ENCODE results near the gene TOM1L2. TPM values are rescaled to one million over a fixed set of nuclear protein-coding genes. Genes with fewer than 3 reads are reported as not detected.
A peak's percentile ranks its signal among the peaks of the same experiment; 100 is the strongest.
"Not testable (repeated sequence)": the region's sequence is repeated elsewhere in the genome, so short reads cannot be mapped to it uniquely, and the experiment has no call there.

The TOM1L2 gene
- total RNA-seq, 1 donor from 2014 or later, result 100 TPM

GRCh38 chr17:17971431-17972125 lies 622 bp downstream of the TOM1L2 start:
- peak; percentile 78 for DNase-seq (ENCODE audit: low read depth)

- DNase-seq (ENCODE audit: low read depth), result no peak
These were observed 1.3 kb downstream of the TOM1L2 start for GRCh38 chr17:17970699-17971430.

GRCh38 chr17:17966399-17966798 lies 5.8 kb downstream of the TOM1L2 start:
- DNase-seq (ENCODE audit: low read depth), result no peak

- DNase-seq (ENCODE audit: low read depth), result no peak
These were observed 7.0 kb downstream of the TOM1L2 start for GRCh38 chr17:17965152-17965721.

- DNase-seq (ENCODE audit: low read depth), result no peak
These were observed 7.5 kb downstream of the TOM1L2 start for GRCh38 chr17:17964710-17965109.

- DNase-seq (ENCODE audit: low read depth), result no peak
These were observed 8.3 kb downstream of the TOM1L2 start for GRCh38 chr17:17963694-17964436.

- no peak for DNase-seq (ENCODE audit: low read depth)
These were observed 9.1 kb downstream of the TOM1L2 start for GRCh38 chr17:17963066-17963465.

GRCh38 chr17:17960500-17961030 lies 11.6 kb downstream of the TOM1L2 start:
- DNase-seq (ENCODE audit: low read depth), result no peak

GRCh38 chr17:17959520-17960361 lies 12.5 kb downstream of the TOM1L2 start:
- DNase-seq (ENCODE audit: low read depth), result peak; percentile 57

GRCh38 chr17:17958982-17959381 lies 13.2 kb downstream of the TOM1L2 start:
- no peak for DNase-seq (ENCODE audit: low read depth)

GRCh38 chr17:17957584-17957916 lies 14.7 kb downstream of the TOM1L2 start:
- DNase-seq (ENCODE audit: low read depth), result no peak

GRCh38 chr17:17955790-17956341 lies 16.3 kb downstream of the TOM1L2 start:
- DNase-seq (ENCODE audit: low read depth), result not testable (repeated sequence)

- no peak for DNase-seq (ENCODE audit: low read depth)
These were observed 18.1 kb downstream of the TOM1L2 start for GRCh38 chr17:17954079-17954478.

- no peak for DNase-seq (ENCODE audit: low read depth)
These were observed 19.5 kb downstream of the TOM1L2 start for GRCh38 chr17:17952691-17953090.

- DNase-seq (ENCODE audit: low read depth), result no peak
These were observed 20.7 kb downstream of the TOM1L2 start for GRCh38 chr17:17951524-17951923.

- no peak for DNase-seq (ENCODE audit: low read depth)
These were observed 21.4 kb downstream of the TOM1L2 start for GRCh38 chr17:17950806-17951205.

- no peak for DNase-seq (ENCODE audit: low read depth)
These were observed 21.9 kb downstream of the TOM1L2 start for GRCh38 chr17:17950347-17950746.

GRCh38 chr17:17947966-17948365 lies 24.2 kb downstream of the TOM1L2 start:
- DNase-seq (ENCODE audit: low read depth), result no peak

GRCh38 chr17:17947309-17947708 lies 24.9 kb downstream of the TOM1L2 start:
- no peak for DNase-seq (ENCODE audit: low read depth)

GRCh38 chr17:17946093-17946492 lies 26.1 kb downstream of the TOM1L2 start:
- no peak for DNase-seq (ENCODE audit: low read depth)
